Stimulated activated naive CD4-positive, alpha-beta T cell treated with Interleukin-2 at 50 U/mL for 16 hours (primary cell): ENCODE measurements around the gene NHERF1.

ENCODE experiments used
- DNase-seq: peaks from one replicate; lab custom pipeline; 2025; lab: John Stamatoyannopoulos, UW

NHERF1 gene

GRCh38 chr17:74810699-74811485 lies 62.5 kb downstream of the NHERF1 start:
- no peak for DNase-seq

- DNase-seq, result no peak
These were observed 63.9 kb downstream of the NHERF1 start for GRCh38 chr17:74812109-74813009.

- no peak for DNase-seq
These were observed 66.0 kb downstream of the NHERF1 start for GRCh38 chr17:74814453-74814852.

- no peak for DNase-seq
These were observed 66.6 kb downstream of the NHERF1 start for GRCh38 chr17:74815067-74815466.

- no peak for DNase-seq
These were observed 67.3 kb downstream of the NHERF1 start for GRCh38 chr17:74815550-74816370.

- no peak for DNase-seq
These were observed 68.6 kb downstream of the NHERF1 start for GRCh38 chr17:74816905-74817620.

GRCh38 chr17:74818291-74818938 lies 70.0 kb downstream of the NHERF1 start:
- no peak for DNase-seq
